ENCODE results near the gene AGBL3.

- TF ChIP-seq CTCF (conservative IDR thresholded peaks at IDR 0.05 in 1 of 2, IDR thresholded peaks at IDR 0.05 in 1 of 2; ENCODE audit: extremely low read depth in 1 of 2, insufficient read depth in 1 of 2, low read depth in 1 of 2, low read length in 2 of 2) (no peak), EZH2 (IDR thresholded peaks at IDR 0.05; ENCODE audit: borderline replicate concordance, low read length) (no peak)
Measured at GRCh38 chr7:135156290-135156689, 170.0 kb downstream of the AGBL3 start.
